H1 (cell line): ENCODE measurements around the gene GLRX5. TPM values are rescaled to one million over a fixed set of nuclear protein-coding genes. Genes with fewer than 3 reads are reported as not detected.

ENCODE experiments used
- CTCF ChIA-PET: fragments of 300-600 bp; sonication (Branson Sonifier 250); formaldehyde crosslinking; loops from one replicate; lab custom pipeline; 2021; ENCODE audit not compliant: partially characterized antibody; lab: Charles Lee
- POLR2A ChIA-PET: fragments of 300-600 bp; sonication (Branson Sonifier 250); formaldehyde crosslinking; loops from one replicate; lab custom pipeline; 2021; ENCODE audit warnings: inconsistent platforms; ENCODE audit not compliant: partially characterized antibody; lab: Charles Lee
- DNase-seq, 2 experiments: peaks; one replicate each; pipeline versions ENCODE4 v3.0.0 to v3.0.0-alpha.2; 2010 to 2022; ENCODE audit warnings: low spot score in 2 of 2, low read depth in 1 of 2, mixed read lengths in 1 of 2
- FAIRE-seq: peaks from 2 replicates; lab custom pipeline; 2011; peaks lifted over from hg19 to GRCh38; lab: Jason Lieb, UNC
- H2AFZ ChIP-seq: 2 replicates; pipeline ENCODE4 v1.8.1; 2012; ENCODE audit warnings: low read length, inconsistent platforms
- H2AK5ac ChIP-seq: 2 replicates; pipeline ENCODE4 v1.6.1; 2013; ENCODE audit warnings: low read depth, low read length
- H2BK120ac ChIP-seq: replicated peaks from 2 replicates; pipeline ENCODE3; 2013; ENCODE audit warnings: low read depth, low read length, inconsistent platforms
- H2BK12ac ChIP-seq: 2 replicates; pipeline ENCODE4 v1.6.1; 2013; ENCODE audit warnings: low read depth, low read length
- H2BK15ac ChIP-seq: 2 replicates; pipeline ENCODE4 v1.6.1; 2013; ENCODE audit warnings: low read length
- H2BK20ac ChIP-seq: 2 replicates; pipeline ENCODE4 v1.6.1; 2013; ENCODE audit warnings: low read length
- H2BK5ac ChIP-seq: 2 replicates; pipeline ENCODE4 v1.6.1; 2013; ENCODE audit warnings: low read depth, low read length
- H3K14ac ChIP-seq: 2 replicates; pipeline ENCODE4 v1.6.1; 2013; ENCODE audit warnings: inconsistent platforms; ENCODE audit not compliant: insufficient read length
- H3K18ac ChIP-seq: 2 replicates; pipeline ENCODE4 v1.6.1; 2013; ENCODE audit warnings: low read length; ENCODE audit errors: extremely low read depth
- H3K23ac ChIP-seq: 2 replicates; pipeline ENCODE4 v1.6.1; 2013; ENCODE audit warnings: inconsistent platforms; ENCODE audit not compliant: insufficient read length
- H3K23me2 ChIP-seq: 2 replicates; pipeline ENCODE4 v1.6.1; 2013; ENCODE audit warnings: low read depth, low read length
- H3K27ac ChIP-seq: 2 replicates; pipeline ENCODE4 v1.6.1; 2011; ENCODE audit warnings: low read depth, low read length, inconsistent platforms
- H3K27me3 ChIP-seq, 4 experiments: replicated peaks in 1 of 4; 1 replicate in 1 of 4; 2 replicates in 3 of 4; pipeline versions ENCODE4 v1.6.1 to v1.8.1; 2011 to 2013; ENCODE audit warnings: low read length in 3 of 4, mild to moderate bottlenecking in 3 of 4, inconsistent platforms in 2 of 4, mixed read lengths in 2 of 4, moderate library complexity in 1 of 4; ENCODE audit not compliant: control insufficient read depth in 3 of 4, insufficient read depth in 3 of 4; ENCODE audit errors: extremely low read depth in 1 of 4
- H3K36me3 ChIP-seq, 4 experiments: 2 replicates each; pipeline versions ENCODE4 v1.6.1 to v1.8.1; 2011 to 2013; ENCODE audit warnings: mild to moderate bottlenecking in 4 of 4, low read length in 3 of 4, moderate library complexity in 2 of 4, control low read depth in 1 of 4, inconsistent platforms in 1 of 4; ENCODE audit not compliant: insufficient read depth in 4 of 4, control insufficient read depth in 2 of 4
- H3K4ac ChIP-seq: replicated peaks from 2 replicates; pipeline ENCODE3; 2013; ENCODE audit warnings: low read length, low read depth, mixed read lengths, inconsistent platforms; ENCODE audit not compliant: insufficient read length
- H3K4me1 ChIP-seq, 4 experiments: replicated peaks in 1 of 4; 1 replicate in 1 of 4; 2 replicates in 3 of 4; pipeline versions ENCODE4 v1.6.1 to v1.8.1; 2011 to 2013; ENCODE audit warnings: low read length in 3 of 4, inconsistent platforms in 2 of 4, mixed read lengths in 1 of 4; ENCODE audit not compliant: insufficient read depth in 4 of 4, control insufficient read depth in 3 of 4
- H3K4me2 ChIP-seq, 2 experiments: 2 replicates each; pipeline versions ENCODE4 v1.6.1 to v1.8.1; 2011 to 2013; ENCODE audit warnings: low read depth in 2 of 2, low read length in 2 of 2, control low read depth in 1 of 2, inconsistent platforms in 1 of 2, mild to moderate bottlenecking in 1 of 2; ENCODE audit not compliant: insufficient read depth in 1 of 2
- H3K4me3 ChIP-seq, 4 experiments: fragments of 200-600, 300-600 bp in 1 of 4; sonication (generic), shearing (Covaris generic), sonication (Bioruptor Twin) in 1 of 4; 2 replicates each; pipeline versions ENCODE4 v1.5.1 to v1.8.1; 2011 to 2016; ENCODE audit warnings: low read length in 4 of 4, low read depth in 3 of 4, control low read depth in 2 of 4, inconsistent platforms in 2 of 4, mild to moderate bottlenecking in 2 of 4, mixed read lengths in 1 of 4, moderate library complexity in 1 of 4; ENCODE audit not compliant: insufficient read depth in 2 of 4; ENCODE audit errors: extremely low read depth in 1 of 4
- H3K56ac ChIP-seq: replicated peaks from 2 replicates; pipeline ENCODE3; 2013; ENCODE audit warnings: low read depth, mild to moderate bottlenecking, mixed read lengths, low read length, inconsistent platforms; ENCODE audit not compliant: insufficient read length
- H3K79me1 ChIP-seq: 2 replicates; pipeline ENCODE4 v1.6.1; 2013; ENCODE audit warnings: low read depth, low read length, control low read depth
- H3K79me2 ChIP-seq, 2 experiments: 2 replicates each; pipeline versions ENCODE4 v1.6.1 to v1.8.1; 2012 to 2013; ENCODE audit warnings: low read length in 2 of 2, mild to moderate bottlenecking in 2 of 2, inconsistent platforms in 1 of 2; ENCODE audit not compliant: insufficient read depth in 2 of 2, control insufficient read depth in 1 of 2
- H3K9ac ChIP-seq, 4 experiments: replicated peaks in 1 of 4; 1 replicate in 1 of 4; 2 replicates in 3 of 4; pipeline versions ENCODE4 v1.6.1 to v1.8.1; 2011 to 2013; ENCODE audit warnings: low read depth in 3 of 4, low read length in 3 of 4, control low read depth in 2 of 4, mild to moderate bottlenecking in 2 of 4, moderate library complexity in 2 of 4, inconsistent platforms in 1 of 4; ENCODE audit errors: extremely low read depth in 1 of 4
- H3K9me3 ChIP-seq, 2 experiments: 2 replicates each; pipeline versions ENCODE4 v1.6.1 to v1.8.1; 2012 to 2013; ENCODE audit warnings: mild to moderate bottlenecking in 2 of 2, moderate library complexity in 2 of 2, control low read depth in 1 of 2, inconsistent platforms in 1 of 2, low read depth in 1 of 2, low read length in 1 of 2, mixed read lengths in 1 of 2; ENCODE audit not compliant: insufficient read depth in 2 of 2
- H4K20me1 ChIP-seq, 2 experiments: replicated peaks in 1 of 2; 2 replicates each; pipeline versions ENCODE3 to v1.8.1; 2011 to 2013; ENCODE audit warnings: inconsistent platforms in 2 of 2, low read length in 2 of 2, mild to moderate bottlenecking in 1 of 2; ENCODE audit not compliant: insufficient read depth in 2 of 2, control insufficient read depth in 1 of 2
- H4K5ac ChIP-seq: 2 replicates; pipeline ENCODE4 v1.6.1; 2013; ENCODE audit warnings: low read length, low read depth, mixed read lengths, inconsistent platforms; ENCODE audit not compliant: insufficient read length
- H4K8ac ChIP-seq: 2 replicates; pipeline ENCODE4 v1.8.0; 2013; ENCODE audit warnings: mild to moderate bottlenecking, moderate library complexity, low read length, inconsistent platforms; ENCODE audit not compliant: insufficient read depth; ENCODE audit errors: extremely low read depth
- H4K91ac ChIP-seq: replicated peaks from 2 replicates; pipeline ENCODE3; 2013; ENCODE audit warnings: low read length, mixed read lengths, inconsistent platforms; ENCODE audit not compliant: insufficient read length
- BACH1 ChIP-seq: IDR thresholded peaks from 2 replicates; pipeline ENCODE4 v1.6.1; 2012; ENCODE audit warnings: low read length, improper control_type of control experiment
- BRCA1 ChIP-seq: IDR thresholded peaks from 2 replicates; pipeline ENCODE4 v1.6.1; 2012; ENCODE audit warnings: low read depth, low read length, improper control_type of control experiment
- CBX5 ChIP-seq: fragments of 300-800, 300-1000 bp; sonication (generic); IDR thresholded peaks from 2 replicates; pipeline ENCODE4 v1.7.1; 2016; ENCODE audit warnings: antibody characterized with exemption, low read length, low read depth
- CBX8 ChIP-seq: fragments of 300-800, 300-1000 bp; sonication (generic); IDR thresholded peaks from 2 replicates; pipeline ENCODE4 v1.7.1; 2016; ENCODE audit warnings: low read depth, low read length, borderline replicate concordance
- CREB1 ChIP-seq: IDR thresholded peaks from 2 replicates; pipeline ENCODE4 v1.6.1; 2012; ENCODE audit warnings: inconsistent platforms
- GABPA ChIP-seq: IDR thresholded peaks from 2 replicates; pipeline ENCODE4 v1.6.1; 2011; ENCODE audit warnings: mild to moderate bottlenecking, low read length, moderate library complexity, borderline replicate concordance; ENCODE audit not compliant: insufficient read depth
- RAD21 ChIP-seq, 2 experiments: IDR thresholded peaks in 1 of 2; conservative IDR thresholded peaks in 1 of 2; 2 replicates each; pipeline ENCODE4 v1.6.1; 2011; ENCODE audit warnings: low read depth in 2 of 2, low read length in 2 of 2, improper control_type of control experiment in 1 of 2, inconsistent platforms in 1 of 2, mild to moderate bottlenecking in 1 of 2, moderate library complexity in 1 of 2
- SAP30 ChIP-seq: fragments of 300-600 bp; sonication (generic); IDR thresholded peaks from 2 replicates; pipeline ENCODE4 v1.7.1; 2012; ENCODE audit warnings: low read length, moderate library complexity, mild to moderate bottlenecking, inconsistent platforms; ENCODE audit not compliant: insufficient read depth, insufficient replicate concordance
- SIN3A ChIP-seq, 2 experiments: IDR thresholded peaks in 1 of 2; conservative IDR thresholded peaks in 1 of 2; 2 replicates each; pipeline ENCODE4 v1.6.1; 2011 to 2012; ENCODE audit warnings: low read length in 2 of 2, improper control_type of control experiment in 1 of 2, low read depth in 1 of 2, mild to moderate bottlenecking in 1 of 2
- SRF ChIP-seq: IDR thresholded peaks from 2 replicates; pipeline ENCODE4 v1.6.1; 2011; ENCODE audit warnings: mild to moderate bottlenecking, low read depth, low read length, moderate library complexity
- WGBS, 2 experiments: shearing (Covaris generic) in 1 of 2; methylation state at CpG; one replicate each; pipeline versions ENCODE4 v1.1.6 to v1.1.7; 2013 to 2015; ENCODE audit warnings: low lambda C conversion rate in 2 of 2, mixed read lengths in 2 of 2, inconsistent platforms in 1 of 2, low coverage in 1 of 2, missing lambda C conversion rate in 1 of 2; ENCODE audit not compliant: insufficient replicate concordance in 2 of 2, insufficient coverage in 1 of 2, insufficient read length in 1 of 2; ENCODE audit errors: extremely low coverage in 1 of 2, missing lambda C conversion rate in 1 of 2; 5-methylcytosine and 5-hydroxymethylcytosine counted together
- polyA plus RNA-seq, 7 experiments: library from polyadenylated mRNA; depleted of rRNA in 3 of 7; stranded (reverse) in 5 of 7; unstranded in 2 of 7; fragments of >200 nt in 5 of 7; fragments of 200-250 nt in 2 of 7; gene quantifications; 1 replicate in 5 of 7; 2 replicates in 1 of 7; 4 replicates in 1 of 7; pipeline versions ENCODE4 v1.2.1 to v1.2.3, GENCODE V29; 2011 to 2013; ENCODE audit warnings: missing spikeins in 2 of 7, mixed read lengths in 2 of 7
- total RNA-seq: library from RNA; stranded (reverse); fragmentation: NEBNext Ultra II Directional; extraction: Animal tissue kit (Norgen Biotek cat#: 25700); gene quantifications from 2 replicates; pipeline ENCODE4 v1.2.1, GENCODE V29; 2021
- TF ChIP-seq, protein P1 (sequence below), 3 experiments: IDR thresholded peaks; 1 replicate in 2 of 3; 2 replicates in 1 of 3; pipeline versions ENCODE4 v1.5.1 to v1.6.1; 2011; ENCODE audit warnings: low read length in 3 of 3, mild to moderate bottlenecking in 3 of 3, inconsistent platforms in 2 of 3, low read depth in 1 of 3, moderate library complexity in 1 of 3; ENCODE audit not compliant: insufficient read depth in 1 of 3; ENCODE audit errors: control extremely low read depth in 1 of 3

The GLRX5 gene
- total and polyA plus RNA-seq, 2 of the 8 experiments (the other 6 are each of a cell fraction or from before 2014, with no cell fraction given): 70.1 to 88.8 TPM

DNA sequence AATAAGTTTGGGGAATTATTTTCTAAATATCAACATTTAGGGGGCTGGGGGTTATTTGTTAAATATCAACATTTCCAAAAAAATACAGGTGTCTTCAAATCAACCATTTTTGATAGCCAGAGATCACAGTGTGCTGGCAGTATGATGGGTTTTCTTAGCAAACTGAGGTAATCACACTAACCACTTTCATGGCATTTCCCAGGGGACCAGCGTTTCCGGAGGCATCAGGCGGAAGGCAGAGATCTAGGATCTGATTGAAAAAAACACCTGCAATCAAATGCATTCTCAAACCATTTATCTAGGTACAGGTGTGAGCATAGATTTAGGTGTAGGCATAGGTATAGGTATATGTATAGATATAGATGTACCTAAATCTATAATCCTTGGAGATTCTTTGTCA, 34.6 kb downstream of the GLRX5 start:
- H2BK20ac ChIP-seq: no peak overlapping the region
- no peak overlapping the region for H3K4me2 ChIP-seq
- H3K4ac ChIP-seq: no peak overlapping the region
- H3K27ac ChIP-seq: no peak overlapping the region
- H4K91ac ChIP-seq: no peak overlapping the region
- H3K79me2 ChIP-seq: no peaks in the 10 kb centered on the region
- no peak overlapping the region for H3K56ac ChIP-seq
- H3K23ac ChIP-seq: no peak overlapping the region
- CTCF ChIA-PET: interaction anchor here (1.6 to 1.7 kb wide), 2 partner anchors 10 to 23 kb away, joined by 4 to 6 read pairs; no protein-coding TSS in a partner anchor
- H2BK5ac ChIP-seq: no peak overlapping the region
- H4K5ac ChIP-seq: no peak overlapping the region
- H3K27me3 ChIP-seq: peaks cover 0 to 4% (median 2%) of the 10 kb centered on the region in 4 experiments; a peak in 2 of 7 replicates
- H3K9me3 ChIP-seq: no peaks in the 10 kb centered on the region
- no peak overlapping the region for H3K4me3 ChIP-seq
- no peaks in the 10 kb centered on the region for H3K4me1 ChIP-seq
- H3K79me1 ChIP-seq: no peaks in the 10 kb centered on the region
- H2AK5ac ChIP-seq: no peak overlapping the region
- no peak overlapping the region for H2AFZ ChIP-seq
- WGBS, 2 experiments: 100% methylated on average over 3 of the region's 3 CpGs; no CpG with 5 or more reads in 1 of the 2 experiments
- no peak overlapping the region for H2BK120ac ChIP-seq
- POLR2A ChIA-PET: no interaction called here
- no peak overlapping the region for H3K18ac ChIP-seq
- H3K36me3 ChIP-seq: no peaks in the 10 kb centered on the region; a peak in 1 of 8 replicates
- H4K8ac ChIP-seq: no peak overlapping the region
- H4K20me1 ChIP-seq: no peaks in the 10 kb centered on the region
- H3K14ac ChIP-seq: no peak overlapping the region
- H3K9ac ChIP-seq: no peak overlapping the region
- DNase-seq (no peak), FAIRE-seq (no peak)
- no peaks in the 10 kb centered on the region for H3K23me2 ChIP-seq
- no peak overlapping the region for H2BK12ac ChIP-seq
- no peak overlapping the region for H2BK15ac ChIP-seq
- no peak for TF ChIP-seq BACH1
- no peak for TF ChIP-seq SAP30
- no peak for TF ChIP-seq SIN3A (conservative IDR thresholded peaks at IDR 0.05 in 1 of 2, IDR thresholded peaks at IDR 0.05 in 1 of 2; ENCODE audit: low read depth in 1 of 2, low read length in 2 of 2)
- TF ChIP-seq CBX5: no peak
- TF ChIP-seq RAD21 (IDR thresholded peaks at IDR 0.05 in 1 of 2, conservative IDR thresholded peaks at IDR 0.05 in 1 of 2; ENCODE audit: low read depth in 2 of 2, low read length in 2 of 2): no peak
- no peak for TF ChIP-seq CREB1
- TF ChIP-seq SRF: no peak
- no peak for TF ChIP-seq GABPA
- TF ChIP-seq, protein P1, sequence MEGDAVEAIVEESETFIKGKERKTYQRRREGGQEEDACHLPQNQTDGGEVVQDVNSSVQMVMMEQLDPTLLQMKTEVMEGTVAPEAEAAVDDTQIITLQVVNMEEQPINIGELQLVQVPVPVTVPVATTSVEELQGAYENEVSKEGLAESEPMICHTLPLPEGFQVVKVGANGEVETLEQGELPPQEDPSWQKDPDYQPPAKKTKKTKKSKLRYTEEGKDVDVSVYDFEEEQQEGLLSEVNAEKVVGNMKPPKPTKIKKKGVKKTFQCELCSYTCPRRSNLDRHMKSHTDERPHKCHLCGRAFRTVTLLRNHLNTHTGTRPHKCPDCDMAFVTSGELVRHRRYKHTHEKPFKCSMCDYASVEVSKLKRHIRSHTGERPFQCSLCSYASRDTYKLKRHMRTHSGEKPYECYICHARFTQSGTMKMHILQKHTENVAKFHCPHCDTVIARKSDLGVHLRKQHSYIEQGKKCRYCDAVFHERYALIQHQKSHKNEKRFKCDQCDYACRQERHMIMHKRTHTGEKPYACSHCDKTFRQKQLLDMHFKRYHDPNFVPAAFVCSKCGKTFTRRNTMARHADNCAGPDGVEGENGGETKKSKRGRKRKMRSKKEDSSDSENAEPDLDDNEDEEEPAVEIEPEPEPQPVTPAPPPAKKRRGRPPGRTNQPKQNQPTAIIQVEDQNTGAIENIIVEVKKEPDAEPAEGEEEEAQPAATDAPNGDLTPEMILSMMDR (IDR thresholded peaks at IDR 0.05; ENCODE audit: control extremely low read depth in 1 of 3, insufficient read depth in 1 of 3, low read depth in 1 of 3, low read length in 3 of 3): no peak
- no peak for TF ChIP-seq CBX8
- TF ChIP-seq BRCA1: no peak
